ENCODE data around the gene TRIO.
"Not testable (repeated sequence)": the region's sequence is repeated elsewhere in the genome, so short reads cannot be mapped to it uniquely, and the experiment has no call there.

The TRIO gene

DNA sequence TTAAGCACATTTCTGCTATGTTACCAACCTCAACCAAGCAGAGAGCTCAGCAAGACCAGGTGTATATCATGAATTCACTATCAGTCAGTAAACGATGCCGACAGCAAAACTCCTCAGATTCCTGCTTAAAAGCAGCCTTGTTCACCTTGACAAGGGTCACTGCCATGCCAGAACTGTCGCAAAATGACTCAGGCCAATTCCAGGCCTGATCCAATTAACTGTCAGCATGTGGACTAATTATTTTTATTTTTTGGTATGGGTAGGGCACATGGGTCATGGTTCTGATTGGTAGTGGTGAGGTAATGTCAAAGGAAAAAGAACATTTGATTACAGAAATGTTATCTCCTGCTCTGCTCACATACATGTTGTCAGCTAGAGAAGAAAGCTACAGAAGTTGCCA lies 224.2 kb downstream of the TRIO start:
- DNase-seq = no peak

- no peak for DNase-seq
These were observed 226.6 kb downstream of the TRIO start for GRCh38 chr5:14369780-14370179.

DNA sequence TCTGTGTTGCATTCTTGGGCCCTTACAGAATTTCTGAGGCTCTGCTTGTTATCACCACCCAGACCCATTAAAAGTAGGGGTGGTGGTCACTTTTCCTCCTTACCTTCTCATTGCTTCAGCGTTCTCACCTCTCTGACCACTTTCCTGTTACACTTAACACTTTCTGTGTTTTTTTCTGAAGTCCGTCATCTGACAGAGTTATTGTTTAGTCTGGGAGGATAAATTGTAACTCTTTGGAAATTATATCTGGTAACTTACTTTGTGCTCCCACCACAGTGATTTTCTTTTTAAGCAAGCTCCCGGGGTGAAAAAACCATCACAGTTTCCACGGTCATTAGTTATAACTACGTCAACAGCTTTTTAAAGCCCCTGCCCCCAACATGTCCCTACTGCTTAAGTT lies 227.2 kb downstream of the TRIO start:
- DNase-seq = no peak

DNA sequence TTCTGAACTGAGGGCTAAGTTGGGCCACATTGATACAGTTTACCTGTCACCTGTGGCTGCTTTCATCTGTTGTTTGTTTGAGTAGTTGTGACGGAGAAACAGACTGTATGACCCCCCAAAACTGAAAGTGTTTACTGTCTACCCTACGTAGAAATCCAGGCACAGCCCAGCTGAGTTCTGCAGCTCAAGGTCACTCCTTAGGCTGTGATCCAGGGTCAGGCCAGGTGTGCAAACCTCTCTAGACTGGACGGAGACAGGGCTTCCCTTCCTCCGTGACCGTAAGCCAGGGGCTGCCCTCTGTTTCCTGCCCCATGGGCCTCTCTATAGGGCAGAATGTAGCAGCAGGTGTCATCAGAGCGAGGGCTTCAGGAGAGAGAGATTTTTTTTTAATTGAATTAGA lies 230.5 kb downstream of the TRIO start:
- no peak for DNase-seq

GRCh38 chr5:14374100-14374499 lies 231.0 kb downstream of the TRIO start:
- no peak for DNase-seq

DNA sequence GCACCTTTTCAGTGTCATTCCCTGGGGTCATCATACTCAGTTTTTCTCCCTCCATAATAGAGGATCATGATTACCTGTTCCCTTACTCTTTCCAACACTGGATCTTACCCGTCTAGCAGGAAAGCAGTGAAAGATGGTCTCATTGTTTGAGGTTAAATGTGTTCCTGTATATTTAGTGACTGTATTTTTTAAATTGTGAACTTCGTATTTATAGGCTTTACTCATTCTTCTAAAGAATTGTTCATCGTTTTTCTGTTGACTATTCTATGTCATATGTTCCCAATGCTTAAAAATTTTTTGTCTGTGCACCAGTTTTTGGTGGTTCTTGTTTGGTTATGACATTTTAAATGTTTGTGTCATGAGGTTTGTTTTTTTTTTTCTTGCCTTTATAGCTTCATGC lies 233.6 kb downstream of the TRIO start:
- DNase-seq = no peak

GRCh38 chr5:14379739-14380497 lies 236.8 kb downstream of the TRIO start:
- no peak for DNase-seq

GRCh38 chr5:14380712-14381111 lies 237.6 kb downstream of the TRIO start:
- no peak for DNase-seq

DNA sequence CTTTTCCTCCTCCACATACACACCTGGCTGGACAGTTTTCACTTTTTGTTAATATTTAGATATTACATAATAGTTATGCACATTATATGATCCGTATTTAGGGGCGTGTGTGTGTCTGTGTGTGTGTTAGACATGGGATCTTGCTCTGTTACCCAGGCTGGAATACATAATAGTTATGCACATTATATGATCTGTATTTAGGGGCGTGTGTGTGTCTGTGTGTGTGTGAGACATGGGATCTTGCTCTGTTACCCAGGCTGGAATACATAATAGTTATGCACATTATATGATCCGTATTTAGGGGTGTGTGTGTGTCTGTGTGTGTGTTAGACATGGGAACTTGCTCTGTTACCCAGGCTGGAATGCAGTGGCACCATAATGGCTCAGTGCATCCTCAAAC lies 239.5 kb downstream of the TRIO start:
- DNase-seq = no peak

DNA sequence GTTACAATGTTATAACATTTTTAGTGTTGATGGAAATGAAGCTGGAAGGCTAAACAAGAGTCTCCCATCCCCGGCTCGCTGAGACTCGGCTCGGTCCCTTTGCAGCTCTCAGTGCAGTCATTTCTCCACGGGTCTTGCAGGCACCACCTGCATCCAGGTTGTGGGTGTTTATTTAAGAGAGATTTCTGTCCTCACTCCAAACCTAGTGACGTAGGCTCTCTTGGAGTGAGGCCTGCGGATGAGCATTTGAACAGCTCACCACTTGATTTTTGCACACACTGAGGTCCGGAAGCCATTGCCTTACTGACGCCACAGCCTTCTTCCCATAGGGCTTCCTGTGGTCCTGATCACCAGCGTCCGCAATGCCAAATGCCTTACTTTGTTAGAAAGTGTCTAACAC lies 240.8 kb downstream of the TRIO start:
- no peak for DNase-seq

GRCh38 chr5:14385019-14385418 lies 241.9 kb downstream of the TRIO start:
- DNase-seq = no peak

DNA sequence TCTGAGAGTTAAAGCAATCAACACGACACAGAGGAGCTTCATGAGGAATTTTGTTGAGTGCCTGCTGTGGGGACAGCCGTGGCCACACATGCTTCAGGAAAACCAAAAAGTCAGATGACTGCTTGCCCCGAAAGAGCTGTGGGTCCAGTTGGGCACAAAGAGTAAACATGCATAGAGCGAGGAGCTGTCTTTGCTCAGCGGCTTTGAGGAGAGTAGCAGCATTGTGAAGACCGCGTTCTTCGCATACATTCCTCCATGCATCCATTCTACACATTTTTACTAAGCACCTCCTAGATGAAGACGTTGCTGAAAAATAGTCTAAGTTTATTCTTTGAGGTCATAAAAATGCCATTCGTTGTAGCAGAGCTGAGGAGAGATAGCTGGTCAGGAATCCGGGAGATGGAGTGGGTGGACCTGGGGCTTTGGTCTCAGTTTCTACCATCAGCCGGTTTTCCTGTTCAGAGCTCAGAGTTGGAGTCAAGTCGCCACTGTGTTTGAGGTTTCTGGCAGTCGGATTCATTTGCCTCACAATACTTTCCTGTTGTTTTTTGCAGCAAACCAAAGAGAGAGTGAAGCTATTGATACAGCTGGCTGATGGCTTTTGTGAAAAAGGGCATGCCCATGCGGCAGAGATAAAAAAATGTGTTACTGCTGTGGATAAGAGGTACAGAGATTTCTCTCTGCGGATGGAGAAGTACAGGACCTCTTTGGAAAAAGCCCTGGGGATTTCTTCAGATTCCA lies 243.9 kb downstream of the TRIO start:
- DNase-seq = no peak

DNA sequence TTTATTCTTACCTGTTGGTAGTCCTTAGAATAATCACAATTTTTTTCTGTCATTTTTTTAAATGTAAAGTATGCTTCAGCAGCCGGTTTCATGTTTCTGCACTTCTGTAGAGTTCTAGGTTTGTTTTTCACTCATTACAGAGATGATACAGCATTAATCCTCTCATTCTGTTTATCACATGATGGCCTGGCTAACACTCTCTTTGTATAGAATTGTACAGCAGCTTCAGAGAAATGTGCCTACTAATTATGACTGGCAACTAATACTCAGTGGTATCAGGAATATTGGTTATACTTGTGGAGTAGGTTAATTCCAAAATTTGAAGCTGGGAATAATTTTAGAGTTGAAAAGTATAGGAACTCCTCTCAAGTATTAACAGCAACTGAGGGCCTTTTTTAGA lies 245.6 kb downstream of the TRIO start:
- no peak for DNase-seq

GRCh38 chr5:14392552-14392951 lies 249.4 kb downstream of the TRIO start:
- not testable (repeated sequence) for DNase-seq

- no peak for DNase-seq
These were observed 251.2 kb downstream of the TRIO start for GRCh38 chr5:14394365-14394764.

DNA sequence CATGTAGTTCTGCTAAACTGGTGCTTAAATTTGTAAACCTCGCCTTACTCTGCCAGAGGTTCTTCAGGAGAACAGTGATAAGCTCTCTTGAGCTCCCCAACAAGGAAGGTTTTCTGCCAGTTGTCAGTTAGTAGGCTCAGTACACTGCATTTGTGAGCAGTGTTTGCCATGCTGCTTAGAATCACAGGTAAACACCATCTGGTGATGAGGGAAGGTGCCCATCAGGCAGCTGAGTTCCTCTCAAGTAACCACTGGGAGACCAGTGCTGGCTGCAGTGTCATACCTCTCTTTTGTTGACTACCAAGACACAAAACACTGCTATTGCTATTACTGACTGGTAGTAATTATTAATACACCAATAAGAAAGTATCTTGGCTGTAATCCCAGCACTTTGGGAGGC lies 252.3 kb downstream of the TRIO start:
- no peak for DNase-seq

DNA sequence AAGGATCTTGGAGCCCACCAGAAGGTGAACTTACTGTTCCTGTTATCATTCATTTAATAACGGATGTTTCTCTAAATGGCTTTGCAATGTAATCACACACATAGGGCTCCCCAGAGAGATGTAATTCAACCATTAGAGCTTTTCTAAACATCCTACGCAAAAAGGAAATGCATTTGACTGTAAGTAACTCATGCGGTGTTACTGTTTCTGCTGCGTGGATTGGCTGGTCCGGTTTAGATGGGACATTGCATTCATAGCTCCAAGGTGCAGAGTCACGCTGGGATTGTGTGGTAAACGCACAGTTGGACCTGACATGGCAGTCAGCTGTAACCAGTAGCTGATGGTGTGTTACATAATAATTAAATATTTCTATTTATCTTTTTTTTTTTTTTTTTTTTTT lies 252.9 kb downstream of the TRIO start:
- DNase-seq = no peak

DNA sequence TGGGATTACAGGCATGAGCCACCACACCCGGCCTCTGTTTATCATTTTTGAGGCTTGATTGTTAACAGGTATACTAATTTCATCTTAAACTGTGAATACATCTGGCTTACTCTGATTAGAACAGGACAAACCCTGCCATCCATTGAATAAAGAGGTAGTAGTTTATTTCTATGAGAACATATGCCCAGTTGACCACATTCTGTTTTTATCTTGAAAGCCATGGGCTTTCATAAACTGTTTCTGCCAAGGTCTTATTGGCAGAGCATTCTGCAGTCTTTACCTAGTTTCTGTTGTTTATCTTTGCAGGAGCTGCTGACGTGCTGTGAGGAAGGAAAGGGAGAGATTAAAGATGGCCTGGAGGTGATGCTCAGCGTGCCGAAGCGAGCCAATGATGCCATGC lies 253.6 kb downstream of the TRIO start:
- DNase-seq = no peak

DNA sequence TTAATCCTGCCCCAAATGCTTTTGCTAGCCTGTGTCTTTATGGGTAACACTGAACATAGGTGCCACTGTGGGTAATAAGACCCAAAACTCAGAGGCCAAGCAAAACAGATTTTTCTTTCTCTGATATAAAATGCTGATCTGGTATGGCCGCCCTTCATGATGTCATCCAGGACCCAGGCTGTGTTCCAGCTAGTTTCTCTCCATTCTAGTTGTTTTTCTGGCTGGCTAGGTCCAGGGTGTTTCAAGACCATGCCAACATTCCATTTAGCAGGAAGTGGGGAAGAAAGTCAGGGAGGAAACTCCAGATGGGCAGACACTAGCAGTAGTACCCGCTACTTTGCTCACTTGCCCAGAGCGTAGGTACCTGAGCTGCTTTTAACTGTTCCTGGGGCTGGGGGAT lies 254.6 kb downstream of the TRIO start:
- no peak for DNase-seq

- peak; percentile 49 for DNase-seq
These were observed 256.0 kb downstream of the TRIO start for GRCh38 chr5:14399054-14399692.

DNA sequence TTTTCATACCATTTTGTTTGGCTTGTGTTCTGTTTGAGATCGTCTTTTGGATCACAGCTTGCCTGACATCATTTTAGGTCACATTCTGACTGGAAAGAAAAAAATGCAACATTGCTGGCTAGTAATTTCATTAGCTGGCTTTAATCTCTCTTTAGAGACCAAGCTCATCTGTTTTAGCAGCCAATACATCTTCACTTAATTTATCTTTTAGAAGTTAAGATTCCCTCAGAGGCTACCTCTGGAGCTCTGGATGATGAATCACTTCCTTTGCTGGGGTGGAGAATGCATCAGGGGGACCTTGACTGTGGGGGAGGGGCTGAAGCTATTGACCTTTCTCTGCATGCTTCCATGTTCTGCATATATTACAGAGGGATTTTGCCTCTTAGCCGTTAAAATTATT lies 256.9 kb downstream of the TRIO start:
- no peak for DNase-seq

DNA sequence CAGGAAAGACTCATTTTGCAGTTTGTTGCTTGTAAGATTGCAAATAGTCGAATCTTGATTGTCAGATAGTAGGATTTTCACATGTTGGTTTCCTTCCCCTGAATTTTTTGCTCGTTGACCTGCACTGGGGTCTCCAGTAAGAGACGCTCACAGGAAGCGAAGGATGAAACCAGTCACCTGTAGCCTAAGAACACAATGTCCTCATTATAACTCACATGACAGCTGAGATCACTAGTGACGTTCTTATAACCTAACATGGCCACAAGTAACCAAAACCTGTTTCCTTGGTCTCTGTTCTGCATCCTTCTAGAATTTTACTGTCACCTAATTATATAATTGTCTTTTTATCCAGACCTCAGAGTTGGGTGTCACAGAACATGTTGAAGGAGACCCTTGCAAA lies 257.5 kb downstream of the TRIO start:
- DNase-seq = no peak

DNA sequence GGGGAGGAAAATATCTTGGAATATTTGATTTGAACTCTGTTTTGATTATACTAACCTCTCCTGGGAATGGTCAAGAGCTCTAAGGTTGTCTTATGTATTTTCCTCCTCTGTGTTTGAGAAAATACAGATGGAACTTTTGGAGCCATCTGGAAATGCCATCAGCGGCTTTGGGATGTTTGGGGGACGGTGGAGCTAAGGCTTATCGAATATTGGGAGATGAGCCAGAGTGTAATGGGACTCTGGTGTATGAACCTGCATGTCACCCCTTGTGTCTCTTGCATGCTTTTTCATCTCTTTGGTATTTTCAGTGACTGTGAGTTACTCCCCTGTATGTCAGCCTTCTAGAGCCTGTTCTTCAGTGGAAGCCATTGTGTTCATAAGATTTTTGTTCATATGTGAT lies 258.5 kb downstream of the TRIO start:
- DNase-seq = no peak

DNA sequence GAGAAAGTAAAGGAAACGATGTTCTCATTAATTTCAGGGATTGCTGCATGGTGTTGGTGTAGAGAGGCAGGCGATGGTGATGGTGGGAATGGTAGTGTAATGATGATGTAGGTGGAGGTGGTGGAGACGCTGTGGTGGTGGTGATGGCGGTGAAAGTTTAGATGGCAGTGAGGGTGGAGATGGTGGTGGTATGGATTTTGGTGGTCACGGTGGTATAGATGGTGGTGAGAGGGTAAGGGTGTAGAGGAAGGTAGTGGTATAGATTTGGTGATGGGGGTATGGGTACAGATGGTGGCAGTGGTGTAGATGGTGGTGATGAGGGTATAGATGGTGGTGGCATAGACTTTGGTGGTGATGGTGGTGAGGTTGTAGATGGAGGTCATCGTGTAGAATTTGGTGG lies 259.3 kb downstream of the TRIO start:
- no peak for DNase-seq

All from CD4-positive, alpha-beta T cell treated with Interleukin-12 subunit alpha and Interleukin-12 subunit beta, for 1 hour (primary cell).